HEK293 (cell line): ENCODE data around the gene ABCC10.

ENCODE experiments used
- HOXC10 ChIP-seq: sonication (generic); formaldehyde crosslinking; IDR thresholded peaks from 2 replicates; pipeline ENCODE4 v1.8.1; 2023; ENCODE audit warnings: mild to moderate bottlenecking, missing genetic modification reagents
- OSR2 ChIP-seq: fragments of 450-650 bp; formaldehyde crosslinking; IDR thresholded peaks from 2 replicates; pipeline ENCODE4 v1.5.1; 2016; ENCODE audit warnings: missing biosample characterization, missing genetic modification characterization
- SP3 ChIP-seq: fragments of 450-650 bp; formaldehyde crosslinking; IDR thresholded peaks from 2 replicates; pipeline ENCODE4 v1.5.1; 2016; ENCODE audit warnings: missing biosample characterization, missing genetic modification characterization
- TCF7L2 ChIP-seq: IDR thresholded peaks from 2 replicates; pipeline ENCODE4 v1.6.1; 2011; ENCODE audit warnings: low read depth, mild to moderate bottlenecking, inconsistent platforms, low read length, moderate library complexity, borderline replicate concordance
- ZFP37 ChIP-seq: fragments of 450-650 bp; formaldehyde crosslinking; IDR thresholded peaks from 2 replicates; pipeline ENCODE4 v1.5.1; 2016; ENCODE audit warnings: missing biosample characterization, missing genetic modification characterization
- ZNF16 ChIP-seq: fragments of 450-650 bp; formaldehyde crosslinking; IDR thresholded peaks from 2 replicates; pipeline ENCODE4 v1.5.1; 2016; ENCODE audit warnings: low read depth, missing biosample characterization, missing genetic modification characterization
- ZNF19 ChIP-seq: fragments of 450-650 bp; formaldehyde crosslinking; IDR thresholded peaks from 2 replicates; pipeline ENCODE4; 2016; ENCODE audit warnings: missing biosample characterization, missing genetic modification characterization, low read depth
- ZNF2 ChIP-seq: fragments of 450-650 bp; formaldehyde crosslinking; IDR thresholded peaks from 2 replicates; pipeline ENCODE4 v1.5.1; 2016; ENCODE audit warnings: missing biosample characterization, missing genetic modification characterization
- ZNF248 ChIP-seq: fragments of 450-650 bp; formaldehyde crosslinking; IDR thresholded peaks from 2 replicates; pipeline ENCODE4 v1.5.1; 2017; ENCODE audit warnings: missing biosample characterization, missing genetic modification characterization
- ZNF350 ChIP-seq: fragments of 450-650 bp; formaldehyde crosslinking; IDR thresholded peaks from 2 replicates; pipeline ENCODE4 v1.5.0; 2017; ENCODE audit warnings: missing biosample characterization, mild to moderate bottlenecking, missing genetic modification characterization
- ZNF366 ChIP-seq: fragments of 450-650 bp; formaldehyde crosslinking; conservative IDR thresholded peaks from 2 replicates; pipeline ENCODE4 v1.5.1; 2016; ENCODE audit warnings: missing biosample characterization, missing genetic modification characterization
- ZNF394 ChIP-seq: fragments of 450-650 bp; formaldehyde crosslinking; IDR thresholded peaks from 2 replicates; pipeline ENCODE4 v1.5.1; 2016; ENCODE audit warnings: missing biosample characterization, missing genetic modification characterization, mild to moderate bottlenecking, moderate library complexity, borderline replicate concordance
- ZNF404 ChIP-seq: fragments of 450-650 bp; formaldehyde crosslinking; IDR thresholded peaks from 2 replicates; pipeline ENCODE4 v1.5.1; 2017; ENCODE audit warnings: missing biosample characterization, missing genetic modification characterization
- ZNF510 ChIP-seq: fragments of 450-650 bp; formaldehyde crosslinking; IDR thresholded peaks from 2 replicates; pipeline ENCODE4 v1.5.1; 2018; ENCODE audit warnings: mild to moderate bottlenecking, missing genetic modification characterization, missing biosample characterization; ENCODE audit not compliant: insufficient replicate concordance
- ZNF530 ChIP-seq: fragments of 450-650 bp; formaldehyde crosslinking; IDR thresholded peaks from 2 replicates; pipeline ENCODE4 v1.5.1; 2016; ENCODE audit warnings: low read depth, missing biosample characterization, missing genetic modification characterization
- ZNF555 ChIP-seq: fragments of 450-650 bp; formaldehyde crosslinking; conservative IDR thresholded peaks from 2 replicates; pipeline ENCODE4 v1.5.1; 2017; ENCODE audit warnings: missing biosample characterization, mild to moderate bottlenecking, missing genetic modification characterization, inconsistent platforms
- ZNF610 ChIP-seq: fragments of 450-650 bp; formaldehyde crosslinking; IDR thresholded peaks from 2 replicates; pipeline ENCODE4 v1.5.1; 2016; ENCODE audit warnings: missing biosample characterization, missing genetic modification characterization, borderline replicate concordance
- ZNF621 ChIP-seq: fragments of 450-650 bp; formaldehyde crosslinking; IDR thresholded peaks from 2 replicates; pipeline ENCODE4 v1.5.1; 2017; ENCODE audit warnings: missing biosample characterization, missing genetic modification characterization
- ZNF626 ChIP-seq: fragments of 450-650 bp; sonication (Bioruptor Pico); formaldehyde crosslinking; IDR thresholded peaks from 2 replicates; pipeline ENCODE4 v1.5.1; 2018; ENCODE audit warnings: missing biosample characterization, missing genetic modification characterization, inconsistent platforms
- ZNF658 ChIP-seq: fragments of 450-650 bp; formaldehyde crosslinking; IDR thresholded peaks from 2 replicates; pipeline ENCODE4; 2016; ENCODE audit warnings: missing biosample characterization, missing genetic modification characterization
- ZXDB ChIP-seq: fragments of 450-650 bp; formaldehyde crosslinking; IDR thresholded peaks from 2 replicates; pipeline ENCODE4 v1.5.1; 2016; ENCODE audit warnings: missing biosample characterization, missing genetic modification characterization
- TF ChIP-seq, protein P1 (sequence below): fragments of 450-650 bp; formaldehyde crosslinking; IDR thresholded peaks from 2 replicates; pipeline ENCODE4 v1.5.1; 2016; ENCODE audit warnings: missing biosample characterization, missing genetic modification characterization
- TF ChIP-seq, protein P2 (sequence below): fragments of 450-650 bp; formaldehyde crosslinking; IDR thresholded peaks from 2 replicates; pipeline ENCODE4 v1.5.1; 2016; ENCODE audit warnings: missing biosample characterization, missing genetic modification characterization, low read depth
- TF ChIP-seq, protein P3 (sequence below): fragments of 450-650 bp; formaldehyde crosslinking; conservative IDR thresholded peaks from 2 replicates; pipeline ENCODE4 v1.5.1; 2016; ENCODE audit warnings: low read depth, missing biosample characterization, missing genetic modification characterization
- TF ChIP-seq, protein P4 (sequence below): fragments of 450-650 bp; formaldehyde crosslinking; IDR thresholded peaks from 2 replicates; pipeline ENCODE4 v1.5.1; 2016; ENCODE audit warnings: missing biosample characterization, missing genetic modification characterization
- TF ChIP-seq, protein P5 (sequence below): fragments of 450-650 bp; formaldehyde crosslinking; IDR thresholded peaks from 2 replicates; pipeline ENCODE4 v1.5.1; 2016; ENCODE audit warnings: missing biosample characterization, missing genetic modification characterization

ABCC10 gene

DNA sequence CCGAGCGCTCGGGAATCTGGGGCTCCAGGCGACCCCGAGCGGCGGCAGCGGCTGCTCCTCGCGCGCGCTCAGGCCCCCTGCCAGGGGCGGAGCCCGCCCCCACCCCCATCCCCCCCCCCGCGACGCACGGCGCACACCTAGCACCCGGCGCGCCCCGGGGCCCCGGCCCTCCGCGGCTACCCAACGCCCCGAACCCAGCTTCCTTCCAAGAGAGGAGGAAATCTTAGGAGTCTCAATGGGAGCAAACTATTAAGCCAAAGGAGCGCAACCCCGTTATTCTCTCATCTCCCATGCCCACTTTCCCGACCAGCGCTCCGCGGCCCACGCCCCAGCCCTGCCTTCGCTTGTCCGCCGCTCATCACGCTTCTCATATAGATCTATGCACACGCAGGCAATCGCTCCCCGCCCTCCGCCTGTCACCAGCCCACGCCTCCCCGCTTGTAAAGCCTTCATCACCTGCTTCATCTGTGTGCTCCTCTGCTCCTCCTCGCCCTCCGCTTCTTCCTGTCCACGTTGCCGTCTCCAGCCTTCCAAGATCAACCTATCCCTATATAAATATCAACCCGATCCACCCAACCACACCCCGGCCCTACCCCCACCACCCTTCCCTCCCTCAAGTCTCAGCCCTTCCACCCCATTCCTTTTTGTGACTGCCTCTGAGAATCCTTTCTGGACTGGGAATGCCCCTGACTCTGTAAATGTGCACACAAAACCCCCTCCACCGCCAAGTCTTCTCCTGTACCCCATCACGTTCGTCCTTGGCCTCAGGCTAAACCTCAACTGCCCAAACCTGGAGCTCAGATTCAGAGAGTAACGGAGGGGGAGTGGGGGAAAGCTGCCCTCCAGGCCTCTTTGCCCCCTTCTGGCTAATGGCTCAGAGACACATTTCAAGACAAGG, 28.4 kb downstream of the ABCC10 start, which contains the start of gene DLK2 (continued):
- TF ChIP-seq ZNF16 (tag by site-specific recombination) (no peak), HOXC10 (CRISPR knock-in tag) (no peak), ZNF530 (no peak), ZNF2 (no peak; the same call in 1 of the 2 replicates), ZFP37 (tag by site-specific recombination) (no peak), ZNF658 (no peak), ZXDB (tag by site-specific recombination) (peak; percentile 71; the same call in 1 of the 2 replicates), ZNF555 (tag by site-specific recombination) (no peak), SP3 (tag by site-specific recombination) (peak; percentile 79), ZNF621 (tag by site-specific recombination) (no peak), ZNF404 (tag by site-specific recombination) (no peak), ZNF610 (peak; percentile 89; the same call in 1 of the 2 replicates), ZNF366 (tag by site-specific recombination) (peak; percentile 70), ZNF394 (tag by site-specific recombination) (peak; percentile 96), ZNF626 (no peak), ZNF350 (tag by site-specific recombination) (no peak), ZNF510 (no peak), ZNF248 (no peak), OSR2 (no peak), TCF7L2 (no peak), ZNF19 (tag by site-specific recombination) (no peak)
- TF ChIP-seq, protein P1, sequence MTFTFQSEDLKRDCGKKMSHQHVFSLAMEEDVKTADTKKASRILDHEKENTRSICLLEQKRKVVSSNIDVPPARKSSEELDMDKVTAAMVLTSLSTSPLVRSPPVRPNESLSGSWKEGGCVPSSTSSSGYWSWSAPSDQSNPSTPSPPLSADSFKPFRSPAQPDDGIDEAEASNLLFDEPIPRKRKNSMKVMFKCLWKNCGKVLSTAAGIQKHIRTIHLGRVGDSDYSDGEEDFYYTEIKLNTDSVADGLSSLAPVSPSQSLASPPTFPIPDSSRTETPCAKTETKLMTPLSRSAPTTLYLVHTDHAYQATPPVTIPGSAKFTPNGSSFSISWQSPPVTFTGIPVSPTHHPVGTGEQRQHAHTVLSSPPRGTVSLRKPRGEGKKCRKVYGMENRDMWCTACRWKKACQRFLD (tag by site-specific recombination): no peak
- TF ChIP-seq, protein P2, sequence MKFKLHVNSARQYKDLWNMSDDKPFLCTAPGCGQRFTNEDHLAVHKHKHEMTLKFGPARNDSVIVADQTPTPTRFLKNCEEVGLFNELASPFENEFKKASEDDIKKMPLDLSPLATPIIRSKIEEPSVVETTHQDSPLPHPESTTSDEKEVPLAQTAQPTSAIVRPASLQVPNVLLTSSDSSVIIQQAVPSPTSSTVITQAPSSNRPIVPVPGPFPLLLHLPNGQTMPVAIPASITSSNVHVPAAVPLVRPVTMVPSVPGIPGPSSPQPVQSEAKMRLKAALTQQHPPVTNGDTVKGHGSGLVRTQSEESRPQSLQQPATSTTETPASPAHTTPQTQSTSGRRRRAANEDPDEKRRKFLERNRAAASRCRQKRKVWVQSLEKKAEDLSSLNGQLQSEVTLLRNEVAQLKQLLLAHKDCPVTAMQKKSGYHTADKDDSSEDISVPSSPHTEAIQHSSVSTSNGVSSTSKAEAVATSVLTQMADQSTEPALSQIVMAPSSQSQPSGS (tag by site-specific recombination): no peak
- TF ChIP-seq, protein P3, sequence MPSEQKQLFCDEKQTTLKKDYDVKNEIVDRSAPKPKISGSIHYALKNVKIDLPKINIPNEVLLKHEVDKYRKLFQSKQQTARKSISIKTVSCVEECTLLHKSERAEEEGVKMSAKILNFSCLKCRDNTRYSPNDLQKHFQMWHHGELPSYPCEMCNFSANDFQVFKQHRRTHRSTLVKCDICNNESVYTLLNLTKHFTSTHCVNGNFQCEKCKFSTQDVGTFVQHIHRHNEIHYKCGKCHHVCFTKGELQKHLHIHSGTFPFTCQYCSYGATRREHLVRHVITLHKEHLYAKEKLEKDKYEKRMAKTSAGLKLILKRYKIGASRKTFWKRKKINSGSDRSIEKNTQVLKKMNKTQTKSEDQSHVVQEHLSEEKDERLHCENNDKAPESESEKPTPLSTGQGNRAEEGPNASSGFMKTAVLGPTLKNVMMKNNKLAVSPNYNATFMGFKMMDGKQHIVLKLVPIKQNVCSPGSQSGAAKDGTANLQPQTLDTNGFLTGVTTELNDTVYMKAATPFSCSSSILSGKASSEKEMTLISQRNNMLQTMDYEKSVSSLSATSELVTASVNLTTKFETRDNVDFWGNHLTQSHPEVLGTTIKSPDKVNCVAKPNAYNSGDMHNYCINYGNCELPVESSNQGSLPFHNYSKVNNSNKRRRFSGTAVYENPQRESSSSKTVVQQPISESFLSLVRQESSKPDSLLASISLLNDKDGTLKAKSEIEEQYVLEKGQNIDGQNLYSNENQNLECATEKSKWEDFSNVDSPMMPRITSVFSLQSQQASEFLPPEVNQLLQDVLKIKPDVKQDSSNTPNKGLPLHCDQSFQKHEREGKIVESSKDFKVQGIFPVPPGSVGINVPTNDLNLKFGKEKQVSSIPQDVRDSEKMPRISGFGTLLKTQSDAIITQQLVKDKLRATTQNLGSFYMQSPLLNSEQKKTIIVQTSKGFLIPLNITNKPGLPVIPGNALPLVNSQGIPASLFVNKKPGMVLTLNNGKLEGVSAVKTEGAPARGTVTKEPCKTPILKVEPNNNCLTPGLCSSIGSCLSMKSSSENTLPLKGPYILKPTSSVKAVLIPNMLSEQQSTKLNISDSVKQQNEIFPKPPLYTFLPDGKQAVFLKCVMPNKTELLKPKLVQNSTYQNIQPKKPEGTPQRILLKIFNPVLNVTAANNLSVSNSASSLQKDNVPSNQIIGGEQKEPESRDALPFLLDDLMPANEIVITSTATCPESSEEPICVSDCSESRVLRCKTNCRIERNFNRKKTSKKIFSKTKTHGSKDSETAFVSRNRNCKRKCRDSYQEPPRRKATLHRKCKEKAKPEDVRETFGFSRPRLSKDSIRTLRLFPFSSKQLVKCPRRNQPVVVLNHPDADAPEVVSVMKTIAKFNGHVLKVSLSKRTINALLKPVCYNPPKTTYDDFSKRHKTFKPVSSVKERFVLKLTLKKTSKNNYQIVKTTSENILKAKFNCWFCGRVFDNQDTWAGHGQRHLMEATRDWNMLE: no peak
- TF ChIP-seq, protein P4, sequence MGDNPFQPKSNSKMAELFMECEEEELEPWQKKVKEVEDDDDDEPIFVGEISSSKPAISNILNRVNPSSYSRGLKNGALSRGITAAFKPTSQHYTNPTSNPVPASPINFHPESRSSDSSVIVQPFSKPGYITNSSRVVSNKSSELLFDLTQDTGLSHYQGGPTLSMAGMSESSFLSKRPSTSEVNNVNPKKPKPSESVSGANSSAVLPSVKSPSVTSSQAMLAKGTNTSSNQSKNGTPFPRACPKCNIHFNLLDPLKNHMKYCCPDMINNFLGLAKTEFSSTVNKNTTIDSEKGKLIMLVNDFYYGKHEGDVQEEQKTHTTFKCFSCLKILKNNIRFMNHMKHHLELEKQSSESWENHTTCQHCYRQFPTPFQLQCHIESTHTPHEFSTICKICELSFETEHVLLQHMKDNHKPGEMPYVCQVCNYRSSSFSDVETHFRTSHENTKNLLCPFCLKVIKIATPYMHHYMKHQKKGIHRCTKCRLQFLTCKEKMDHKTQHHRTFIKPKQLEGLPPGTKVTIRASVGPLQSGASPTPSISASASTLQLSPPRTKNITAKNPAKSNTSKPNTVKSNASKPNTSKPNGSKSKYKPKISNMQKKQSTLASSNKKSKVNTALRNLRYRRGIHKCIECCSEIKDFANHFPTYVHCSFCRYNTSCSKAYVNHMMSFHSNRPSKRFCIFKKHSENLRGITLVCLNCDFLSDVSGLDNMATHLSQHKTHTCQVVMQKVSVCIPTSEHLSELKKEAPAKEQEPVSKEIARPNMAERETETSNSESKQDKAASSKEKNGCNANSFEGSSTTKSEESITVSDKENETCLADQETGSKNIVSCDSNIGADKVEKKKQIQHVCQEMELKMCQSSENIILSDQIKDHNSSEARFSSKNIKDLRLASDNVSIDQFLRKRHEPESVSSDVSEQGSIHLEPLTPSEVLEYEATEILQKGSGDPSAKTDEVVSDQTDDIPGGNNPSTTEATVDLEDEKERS (tag by site-specific recombination): no peak
- TF ChIP-seq, protein P5, sequence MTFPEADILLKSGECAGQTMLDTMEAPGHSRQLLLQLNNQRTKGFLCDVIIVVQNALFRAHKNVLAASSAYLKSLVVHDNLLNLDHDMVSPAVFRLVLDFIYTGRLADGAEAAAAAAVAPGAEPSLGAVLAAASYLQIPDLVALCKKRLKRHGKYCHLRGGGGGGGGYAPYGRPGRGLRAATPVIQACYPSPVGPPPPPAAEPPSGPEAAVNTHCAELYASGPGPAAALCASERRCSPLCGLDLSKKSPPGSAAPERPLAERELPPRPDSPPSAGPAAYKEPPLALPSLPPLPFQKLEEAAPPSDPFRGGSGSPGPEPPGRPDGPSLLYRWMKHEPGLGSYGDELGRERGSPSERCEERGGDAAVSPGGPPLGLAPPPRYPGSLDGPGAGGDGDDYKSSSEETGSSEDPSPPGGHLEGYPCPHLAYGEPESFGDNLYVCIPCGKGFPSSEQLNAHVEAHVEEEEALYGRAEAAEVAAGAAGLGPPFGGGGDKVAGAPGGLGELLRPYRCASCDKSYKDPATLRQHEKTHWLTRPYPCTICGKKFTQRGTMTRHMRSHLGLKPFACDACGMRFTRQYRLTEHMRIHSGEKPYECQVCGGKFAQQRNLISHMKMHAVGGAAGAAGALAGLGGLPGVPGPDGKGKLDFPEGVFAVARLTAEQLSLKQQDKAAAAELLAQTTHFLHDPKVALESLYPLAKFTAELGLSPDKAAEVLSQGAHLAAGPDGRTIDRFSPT (tag by site-specific recombination): no peak
